NT2/D1 (cell line): ENCODE data around the gene INSR.

Experiments used
- SUZ12 ChIP-seq: IDR thresholded peaks from 2 replicates; pipeline ENCODE4 v1.6.1; 2011; ENCODE audit not compliant: insufficient read length, insufficient read depth; ENCODE audit errors: extremely low read depth
- YY1 ChIP-seq: IDR thresholded peaks from 2 replicates; pipeline ENCODE4 v1.6.1; 2011; ENCODE audit not compliant: insufficient read length, insufficient read depth
- ZNF274 ChIP-seq: IDR thresholded peaks from 2 replicates; pipeline ENCODE4 v1.6.1; 2011; ENCODE audit warnings: mild to moderate bottlenecking, low read depth, low read length

DNA sequence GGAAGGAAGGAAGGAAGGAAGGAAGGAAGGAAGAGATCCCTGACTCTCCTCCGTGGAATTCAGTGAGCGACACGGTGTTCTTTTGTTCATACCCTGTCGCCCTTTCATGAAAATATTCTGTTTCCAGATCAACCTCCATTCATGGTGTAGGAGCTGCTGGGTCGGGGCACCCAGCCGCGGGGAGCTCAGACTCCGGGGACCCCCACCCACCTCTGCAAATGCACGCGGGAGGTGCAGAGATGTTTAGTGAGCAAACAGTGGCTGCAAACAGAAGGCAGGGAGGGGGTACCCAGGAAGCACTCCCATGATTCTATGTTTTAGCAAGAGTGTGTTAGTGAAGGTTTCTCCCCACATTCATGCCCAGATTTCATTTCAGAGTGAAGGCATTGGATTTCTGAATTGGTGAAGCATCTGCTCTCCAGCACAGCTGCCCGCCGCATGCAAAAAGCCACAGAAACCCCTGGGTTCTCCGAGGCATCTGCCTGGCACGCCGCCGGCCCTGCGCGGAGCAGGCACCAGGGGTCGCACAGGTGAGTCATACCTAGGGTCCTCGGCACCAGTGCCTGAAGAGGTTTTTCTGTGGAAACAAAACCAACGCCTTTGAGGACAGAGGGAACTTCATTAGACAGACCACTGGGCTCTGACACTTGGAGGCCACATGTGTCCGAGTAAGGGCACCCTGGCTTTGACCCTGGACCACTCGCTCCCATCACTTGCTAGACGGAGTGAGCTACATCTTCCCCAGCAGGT, 144.1 kb downstream of the INSR start:
- TF ChIP-seq YY1 (no peak), SUZ12 (no peak), ZNF274 (no peak)
